ENCODE results near the gene CYTIP.

CYTIP gene

GRCh38 chr2:157460897-157461296 lies 17.0 kb upstream of the CYTIP start:
- no peak for DNase-seq

- no peak for DNase-seq
These were observed 16.5 kb upstream of the CYTIP start for GRCh38 chr2:157460384-157460837.

DNA sequence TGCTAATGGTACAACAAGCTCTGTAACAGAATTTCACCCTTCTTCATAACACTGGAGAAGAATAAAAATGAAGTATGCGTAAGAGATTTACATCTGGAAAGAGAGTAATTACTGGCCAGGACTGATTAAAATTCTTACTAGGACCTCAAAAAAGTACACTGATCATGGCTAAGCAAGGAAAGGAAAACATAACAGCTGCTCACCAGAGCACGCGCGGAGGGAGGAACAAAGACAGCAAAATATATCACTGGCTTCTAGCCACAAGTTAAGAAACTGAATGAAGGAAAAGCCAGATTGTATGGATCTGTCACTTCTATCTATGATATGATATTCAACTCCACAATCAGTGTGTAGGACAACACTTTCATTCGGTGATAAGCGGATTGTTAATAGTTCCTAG lies 15.6 kb upstream of the CYTIP start:
- DNase-seq, result no peak

DNA sequence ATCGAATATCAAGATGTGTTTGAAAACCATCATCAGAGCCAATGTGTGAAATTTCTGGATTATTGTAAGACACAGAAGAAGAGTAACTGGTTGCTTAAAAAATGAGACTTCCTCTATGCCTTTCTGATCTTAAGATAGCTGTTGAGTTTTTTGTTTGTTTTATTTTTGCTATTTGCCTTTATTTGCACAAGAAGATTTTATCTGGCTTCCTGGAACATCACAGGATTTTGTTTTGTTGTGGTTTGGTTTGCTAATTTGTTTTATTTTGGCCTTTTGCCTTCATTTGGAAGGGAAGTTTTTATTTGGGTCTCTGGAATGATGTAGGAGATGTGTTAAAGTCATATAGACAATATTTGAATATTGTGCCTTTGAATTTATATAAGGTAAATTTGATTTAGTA lies 3.9 kb upstream of the CYTIP start:
- no peak for DNase-seq

DNA sequence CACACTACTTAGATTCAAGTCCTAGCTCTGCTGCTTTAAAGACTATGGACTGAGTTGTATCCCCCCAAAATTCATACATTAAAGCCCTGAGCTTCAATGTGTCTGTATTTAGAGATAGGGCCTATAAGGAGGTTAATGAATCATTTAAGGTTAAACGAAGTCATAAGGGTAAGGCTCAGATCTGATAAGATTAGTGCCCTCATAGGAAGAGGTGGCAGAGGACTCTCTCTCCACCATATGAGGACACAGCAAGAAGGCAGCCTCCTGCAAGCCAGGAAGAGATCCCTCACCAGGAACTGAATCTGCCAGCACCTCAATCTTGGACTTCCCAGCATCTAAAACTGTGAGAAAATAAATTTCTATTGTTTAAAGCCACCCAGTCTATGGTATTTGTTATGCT lies 3.1 kb upstream of the CYTIP start:
- no peak for DNase-seq

- DNase-seq, result peak; percentile 42
These were observed 752 bp upstream of the CYTIP start for GRCh38 chr2:157444641-157445040.

- DNase-seq, result no peak
These were observed 799 bp downstream of the CYTIP start for GRCh38 chr2:157443090-157443489.

- DNase-seq, result no peak
These were observed 1.3 kb downstream of the CYTIP start for GRCh38 chr2:157442636-157443035.

DNA sequence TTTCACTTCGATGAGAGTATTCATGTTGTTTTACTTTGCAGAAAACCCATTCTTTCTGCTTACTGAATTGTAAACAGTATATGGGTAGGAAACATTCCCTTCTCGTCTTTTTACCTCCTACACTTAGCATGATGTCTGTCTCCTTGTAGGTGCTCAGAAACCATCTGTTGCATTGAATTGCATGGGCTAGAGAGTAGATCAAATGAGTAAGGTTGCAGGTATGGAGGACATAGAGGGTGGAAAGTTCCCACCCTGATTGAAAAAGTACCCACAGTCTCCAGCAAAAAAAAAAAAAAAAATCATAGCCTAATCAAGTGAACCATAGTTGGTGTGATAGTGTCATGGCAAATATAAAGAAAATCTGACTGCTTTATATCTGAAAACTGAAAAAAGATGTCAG lies 1.7 kb downstream of the CYTIP start:
- DNase-seq, result no peak

GRCh38 chr2:157441072-157441454 lies 2.8 kb downstream of the CYTIP start:
- peak; percentile 45 for DNase-seq

- no peak for DNase-seq
These were observed 3.4 kb downstream of the CYTIP start for GRCh38 chr2:157440404-157441071.

GRCh38 chr2:157439824-157440186 lies 4.1 kb downstream of the CYTIP start:
- DNase-seq, result peak; percentile 71

- DNase-seq, result no peak
These were observed 4.7 kb downstream of the CYTIP start for GRCh38 chr2:157438863-157439823.

DNA sequence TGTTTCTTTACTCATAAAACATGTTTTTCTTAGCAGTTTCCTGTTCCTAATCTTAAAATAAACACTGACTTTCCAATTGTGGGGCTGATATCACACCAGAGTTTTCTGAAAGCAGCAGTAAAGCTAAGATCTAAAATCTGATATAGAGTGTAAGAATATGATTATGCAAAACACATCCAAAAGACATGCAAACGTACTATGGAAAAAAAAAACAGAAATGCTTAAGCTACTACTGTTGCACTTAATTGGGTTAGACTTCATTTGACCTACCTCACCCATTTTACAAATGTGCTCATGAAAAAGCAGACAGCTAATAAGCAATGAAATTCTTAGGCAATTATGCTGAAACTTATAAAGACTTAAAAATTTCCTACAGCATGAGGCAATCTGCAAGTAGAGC lies 10.5 kb downstream of the CYTIP start:
- no peak for DNase-seq

- no peak for DNase-seq
These were observed 11.3 kb downstream of the CYTIP start for GRCh38 chr2:157432475-157433106.

- DNase-seq, result no peak
These were observed 12.7 kb downstream of the CYTIP start for GRCh38 chr2:157431176-157431575.

DNA sequence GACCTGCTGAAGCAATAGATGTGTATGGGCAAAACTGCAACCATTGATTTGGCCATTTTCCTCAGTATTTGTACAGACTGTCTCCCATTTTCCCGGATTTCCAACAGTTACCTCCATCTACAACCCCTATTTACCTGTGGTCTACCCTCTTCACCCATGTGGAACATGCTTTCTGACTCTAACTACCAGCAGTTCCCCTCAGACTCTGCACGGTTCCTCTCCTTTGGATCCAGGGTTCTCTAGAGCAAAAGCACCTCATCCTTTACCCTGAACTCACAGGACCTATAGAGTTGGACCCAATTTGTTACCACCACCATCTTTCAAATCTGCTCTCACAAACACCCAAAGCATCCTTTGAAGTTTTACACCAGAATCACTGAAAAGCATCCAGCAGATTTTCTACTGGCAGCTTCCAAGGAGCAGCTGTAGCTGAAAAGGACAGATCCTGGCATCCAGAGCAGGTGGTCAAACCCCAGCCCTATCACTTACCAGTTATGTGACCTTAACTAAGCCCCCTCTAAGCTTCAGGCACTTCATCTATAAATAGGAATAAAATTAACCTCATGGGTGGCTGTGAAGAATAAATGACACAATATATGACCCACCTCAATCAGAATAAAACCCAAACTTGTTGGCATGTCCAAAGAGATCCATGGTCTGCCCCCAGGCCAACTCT lies 15.3 kb downstream of the CYTIP start:
- no peak for DNase-seq

DNA sequence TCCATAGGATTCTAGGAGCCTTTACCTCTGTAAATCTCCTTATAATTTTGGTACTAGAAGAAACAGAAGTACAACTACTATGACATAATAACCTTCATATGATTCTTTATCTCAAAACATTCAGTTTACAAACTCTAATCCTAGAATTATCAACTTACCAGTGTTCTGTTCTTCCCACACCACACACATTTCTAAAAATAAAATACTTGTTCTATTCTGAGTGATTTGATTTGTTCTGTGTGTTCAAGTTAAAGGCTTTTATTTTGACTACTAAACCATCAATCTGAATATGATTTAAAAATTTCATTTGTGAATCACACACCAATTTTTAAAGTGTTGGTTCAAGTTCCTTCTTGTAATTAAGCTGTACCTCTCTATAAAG lies 16.0 kb downstream of the CYTIP start:
- DNase-seq, result no peak

GRCh38 chr2:157427003-157427921 lies 16.6 kb downstream of the CYTIP start:
- DNase-seq, result no peak

GRCh38 chr2:157426477-157426994 lies 17.4 kb downstream of the CYTIP start:
- DNase-seq, result no peak

DNA sequence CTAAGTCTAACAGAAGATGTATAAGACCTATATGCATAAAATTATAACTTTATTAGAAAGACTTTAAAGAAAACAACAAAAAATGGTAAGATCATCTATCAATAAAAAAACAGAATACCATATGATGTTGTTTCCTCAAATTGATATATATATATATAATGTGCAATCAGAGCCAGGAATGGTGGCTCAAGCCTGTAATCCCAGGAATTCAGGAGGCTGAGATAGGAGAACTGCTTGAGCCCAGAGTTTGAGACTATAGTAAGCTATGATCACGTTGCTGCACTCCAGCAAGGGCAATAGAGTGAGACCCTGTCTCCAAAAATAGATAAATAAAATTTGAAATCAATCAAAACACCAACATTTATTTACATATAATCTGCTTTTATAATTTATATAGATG lies 19.5 kb downstream of the CYTIP start:
- DNase-seq, result no peak

- no peak for DNase-seq
These were observed 21.9 kb downstream of the CYTIP start for GRCh38 chr2:157421964-157422363.

All from stimulated activated CD4-positive, alpha-beta T cell treated with anti-CD3 and anti-CD28 coated beads, Interleukin-4, amount 100 ng/mL, for 24 hours (primary cell).